ENCODE results near the gene NCBP1.

NCBP1 gene

GRCh38 chr9:97640325-97640724 lies 6.7 kb downstream of the NCBP1 start:
- Histone ChIP-seq H3K27ac (replicated peaks) (no peak overlapping the region), H3K27me3 (ENCODE audit: insufficient read depth, poor library complexity, severe bottlenecking) (no peaks in the 10 kb centered on the region), H3K4me3 (replicated peaks; ENCODE audit: insufficient read depth, low read length) (no peak overlapping the region)
- TF ChIP-seq GABPA (IDR thresholded peaks at IDR 0.05; ENCODE audit: low read depth) (no peak), POLR2AphosphoS5 (IDR thresholded peaks at IDR 0.05; ENCODE audit: low read depth) (no peak), SPI1 (IDR thresholded peaks at IDR 0.05; ENCODE audit: borderline replicate concordance, low read depth) (no peak), CTCF (IDR thresholded peaks at IDR 0.05; ENCODE audit: insufficient read depth, low read length) (no peak), REST (IDR thresholded peaks at IDR 0.05; ENCODE audit: insufficient replicate concordance, low read depth) (no peak)
- DNase-seq (ENCODE audit: low read depth in 1 of 2, low spot score in 1 of 2): no peak

- H3K27me3 ChIP-seq (ENCODE audit: insufficient read depth, poor library complexity, severe bottlenecking): no peaks in the 10 kb centered on the region
- TF ChIP-seq REST (IDR thresholded peaks at IDR 0.05; ENCODE audit: insufficient replicate concordance, low read depth) (no peak), SPI1 (IDR thresholded peaks at IDR 0.05; ENCODE audit: borderline replicate concordance, low read depth) (no peak), CTCF (IDR thresholded peaks at IDR 0.05; ENCODE audit: insufficient read depth, low read length) (no peak), GABPA (IDR thresholded peaks at IDR 0.05; ENCODE audit: low read depth) (no peak), POLR2AphosphoS5 (IDR thresholded peaks at IDR 0.05; ENCODE audit: low read depth) (no peak)
- H3K27ac ChIP-seq (replicated peaks): no peak overlapping the region
- H3K4me3 ChIP-seq (replicated peaks; ENCODE audit: insufficient read depth, low read length): no peak overlapping the region
- DNase-seq (ENCODE audit: low read depth in 1 of 2, low spot score in 1 of 2): no peak
Observed at GRCh38 chr9:97645720-97646119, 12.1 kb downstream of the NCBP1 start.

GRCh38 chr9:97647996-97648395 lies 14.4 kb downstream of the NCBP1 start:
- Histone ChIP-seq H3K27me3 (ENCODE audit: insufficient read depth, poor library complexity, severe bottlenecking) (no peaks in the 10 kb centered on the region), H3K27ac (replicated peaks) (no peak overlapping the region), H3K4me3 (replicated peaks; ENCODE audit: insufficient read depth, low read length) (no peak overlapping the region)
- DNase-seq (ENCODE audit: low read depth in 1 of 2, low spot score in 1 of 2): no peak
- TF ChIP-seq POLR2AphosphoS5 (IDR thresholded peaks at IDR 0.05; ENCODE audit: low read depth): no peak

GRCh38 chr9:97651646-97652045 lies 18.0 kb downstream of the NCBP1 start:
- Histone ChIP-seq H3K4me3 (replicated peaks; ENCODE audit: insufficient read depth, low read length) (no peak overlapping the region), H3K27ac (replicated peaks) (no peak overlapping the region), H3K27me3 (ENCODE audit: insufficient read depth, poor library complexity, severe bottlenecking) (no peaks in the 10 kb centered on the region)
- DNase-seq (ENCODE audit: low read depth in 1 of 2, low spot score in 1 of 2): no peak
- no peak for TF ChIP-seq POLR2AphosphoS5 (IDR thresholded peaks at IDR 0.05; ENCODE audit: low read depth)
- TF ChIP-seq CTCF (IDR thresholded peaks at IDR 0.05; ENCODE audit: insufficient read depth, low read length): no peak
- TF ChIP-seq GABPA (IDR thresholded peaks at IDR 0.05; ENCODE audit: low read depth): no peak
- no peak for TF ChIP-seq REST (IDR thresholded peaks at IDR 0.05; ENCODE audit: insufficient replicate concordance, low read depth)
- no peak for TF ChIP-seq SPI1 (IDR thresholded peaks at IDR 0.05; ENCODE audit: borderline replicate concordance, low read depth)
